Non-pigmented ciliary epithelial cell (primary cell): ENCODE data around the gene NFIC.
A peak's percentile ranks its signal among the peaks of the same experiment; 100 is the strongest.
"Not testable (repeated sequence)": the region's sequence is repeated elsewhere in the genome, so short reads cannot be mapped to it uniquely, and the experiment has no call there.

Source experiments
- DNase-seq: peaks from one replicate; pipeline ENCODE4 v3.0.0-alpha.2; 2010; ENCODE audit warnings: low read depth

Gene NFIC

DNA sequence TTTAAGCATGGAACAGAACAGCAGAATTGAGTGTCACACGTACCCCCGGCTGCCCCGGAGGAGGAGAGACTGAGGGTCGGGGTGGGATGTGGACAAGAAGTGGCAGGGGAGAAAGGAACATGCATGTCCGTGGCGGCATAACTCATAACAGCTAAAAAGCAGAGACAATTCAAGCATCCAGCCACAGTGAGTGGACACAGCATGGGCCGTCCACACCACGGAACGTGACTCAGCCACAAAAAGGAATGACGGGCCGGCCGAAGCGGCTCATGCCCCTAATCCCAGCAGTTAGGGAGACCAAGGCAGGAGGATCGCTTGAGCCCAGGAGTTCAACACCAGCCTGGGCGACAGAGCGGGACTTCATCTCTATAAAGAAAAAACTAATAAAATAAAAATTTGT lies 126.5 kb downstream of the NFIC start:
- no peak for DNase-seq

DNA sequence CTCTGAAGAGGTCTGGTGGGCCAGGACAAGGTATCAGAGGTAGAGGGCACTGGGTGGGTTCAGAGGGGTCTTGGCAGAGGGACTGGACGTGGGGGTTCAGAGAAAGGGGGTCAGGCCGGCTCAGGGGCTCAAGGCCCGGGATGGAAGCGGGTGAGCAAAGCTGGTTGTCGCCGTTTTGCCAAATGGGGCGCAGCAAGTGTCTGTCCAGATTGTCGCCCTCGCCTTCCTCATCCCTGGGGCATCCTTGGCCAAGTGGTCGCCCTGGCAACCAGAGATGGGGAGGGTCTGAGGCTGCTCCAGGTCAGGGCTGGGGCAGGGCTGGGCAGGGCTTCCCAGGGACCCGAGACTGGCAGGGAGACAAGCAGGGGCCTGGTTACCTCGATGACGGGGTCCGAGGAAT lies 127.3 kb downstream of the NFIC start:
- no peak for DNase-seq

- no peak for DNase-seq
Observed at GRCh38 chr19:3494051-3494450, 127.7 kb downstream of the NFIC start.

- DNase-seq: no peak
Observed at GRCh38 chr19:3494559-3494958, 128.2 kb downstream of the NFIC start.

DNA sequence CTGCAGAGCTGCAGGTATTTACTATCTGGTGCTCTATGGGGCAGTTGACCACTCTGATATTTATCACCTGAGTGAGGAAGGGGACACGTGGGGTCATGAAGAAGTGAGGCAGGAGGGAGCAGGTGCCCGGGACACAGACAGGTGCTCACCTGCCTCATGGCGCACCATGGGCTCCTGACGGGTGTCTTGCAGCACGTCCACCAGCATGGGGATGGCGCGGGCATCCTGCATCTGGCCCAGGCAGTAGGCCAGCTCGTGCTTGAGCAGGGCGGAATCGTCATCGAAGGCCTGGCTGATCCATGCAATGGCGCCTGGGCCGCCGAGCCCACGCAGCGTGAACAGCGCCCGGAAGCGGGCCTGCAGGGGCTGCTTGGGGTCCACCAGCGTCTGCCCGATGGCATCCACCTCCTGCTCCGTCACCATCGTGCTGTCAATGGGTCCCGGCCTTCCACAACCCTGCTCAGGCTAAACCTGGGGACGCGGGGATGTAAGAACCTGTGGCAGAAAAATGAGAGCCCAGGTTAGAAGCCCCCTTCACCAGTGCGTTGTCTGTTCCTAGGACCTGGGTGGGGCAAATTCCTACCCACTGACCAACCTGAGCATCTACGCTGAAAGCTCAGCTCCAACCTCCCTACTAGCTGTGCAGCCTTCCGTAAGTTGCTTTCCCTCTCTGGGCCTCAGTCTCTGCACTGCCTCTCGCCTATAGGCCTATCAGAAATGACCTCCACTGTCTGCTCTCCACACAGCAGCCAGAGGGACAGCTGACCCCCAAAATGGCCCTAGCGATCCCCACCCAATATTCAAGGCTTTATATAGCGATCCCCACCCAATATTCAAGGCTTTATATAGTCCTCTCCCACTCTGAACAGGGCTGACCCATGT lies 130.2 kb downstream of the NFIC start:
- DNase-seq: no peak

DNA sequence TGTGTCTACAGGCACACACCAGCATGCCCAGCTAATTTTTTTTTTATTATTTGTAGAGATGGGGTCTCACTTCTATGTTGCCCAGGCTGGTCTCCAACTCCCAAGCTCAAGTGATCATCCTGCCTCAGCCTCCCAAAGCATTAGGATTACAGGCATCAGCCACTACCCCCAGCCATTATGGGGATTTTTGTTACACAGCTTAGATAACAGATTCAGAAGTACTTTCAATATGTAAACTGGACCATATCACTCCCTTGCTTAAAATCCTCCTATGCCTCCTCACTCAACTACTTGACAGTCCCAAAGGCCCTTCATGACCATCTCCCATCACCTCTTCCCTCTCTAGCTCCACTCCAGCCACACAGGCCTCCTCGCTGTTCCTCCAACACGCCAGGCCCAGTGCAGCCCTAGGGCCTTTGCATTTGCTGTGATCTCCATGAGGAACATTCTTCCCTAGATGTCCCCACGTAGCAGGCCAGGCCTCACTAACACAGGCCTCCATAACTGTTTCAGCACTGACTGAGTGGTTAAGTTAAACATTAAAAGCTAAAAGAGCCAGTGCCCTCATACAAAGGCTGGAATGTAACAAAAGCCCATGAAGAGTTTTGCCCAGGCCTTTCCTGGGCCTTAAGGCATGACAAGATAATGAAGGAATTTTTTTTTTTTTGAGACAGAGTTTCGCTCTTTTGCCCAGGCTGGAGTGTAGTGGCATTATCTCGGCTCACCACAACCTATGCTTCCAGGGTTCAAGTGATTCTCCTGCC lies 131.6 kb downstream of the NFIC start:
- no peak for DNase-seq

DNA sequence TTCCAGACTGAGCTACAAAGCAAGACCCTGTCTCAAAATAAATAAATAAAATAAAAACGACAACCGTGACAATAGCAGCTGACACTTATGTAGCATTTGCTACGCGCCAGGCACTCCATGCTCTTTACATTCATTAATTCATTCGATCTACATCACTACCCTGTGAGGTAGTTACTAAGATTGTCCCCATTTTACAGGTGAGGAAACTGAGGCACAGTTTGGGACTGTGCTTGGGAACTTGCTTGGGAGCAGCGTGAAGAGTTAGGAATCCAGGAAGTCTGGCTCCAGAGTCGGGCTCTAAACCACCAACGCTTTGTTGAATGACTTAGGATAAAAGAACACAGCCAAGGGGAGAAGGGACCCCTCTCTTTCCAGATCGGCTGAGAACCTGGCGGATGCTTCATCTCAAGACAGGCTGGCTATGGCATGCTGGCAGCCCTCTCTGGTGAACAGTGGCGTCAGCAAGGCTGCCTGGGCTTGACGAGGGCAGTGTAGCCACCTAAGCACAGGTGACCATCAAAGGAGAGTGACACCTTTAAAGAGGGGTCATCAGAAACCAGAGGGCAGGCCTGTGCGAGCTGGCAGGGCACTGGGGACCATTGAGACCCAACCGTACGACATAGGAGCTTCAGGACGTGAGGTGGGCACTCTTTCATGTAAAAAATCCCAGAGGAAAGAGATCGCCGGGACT lies 133.5 kb downstream of the NFIC start:
- DNase-seq: no peak

- DNase-seq: peak; percentile 89
Observed at GRCh38 chr19:3500429-3501101, 134.2 kb downstream of the NFIC start, which contains the start of gene DOHH. DOHH (minus strand) TSS chr19:3500674; CDS start chr19:3496814, 3,860 bp downstream.

- no peak for DNase-seq
Observed at GRCh38 chr19:3501780-3502179, 135.4 kb downstream of the NFIC start.

DNA sequence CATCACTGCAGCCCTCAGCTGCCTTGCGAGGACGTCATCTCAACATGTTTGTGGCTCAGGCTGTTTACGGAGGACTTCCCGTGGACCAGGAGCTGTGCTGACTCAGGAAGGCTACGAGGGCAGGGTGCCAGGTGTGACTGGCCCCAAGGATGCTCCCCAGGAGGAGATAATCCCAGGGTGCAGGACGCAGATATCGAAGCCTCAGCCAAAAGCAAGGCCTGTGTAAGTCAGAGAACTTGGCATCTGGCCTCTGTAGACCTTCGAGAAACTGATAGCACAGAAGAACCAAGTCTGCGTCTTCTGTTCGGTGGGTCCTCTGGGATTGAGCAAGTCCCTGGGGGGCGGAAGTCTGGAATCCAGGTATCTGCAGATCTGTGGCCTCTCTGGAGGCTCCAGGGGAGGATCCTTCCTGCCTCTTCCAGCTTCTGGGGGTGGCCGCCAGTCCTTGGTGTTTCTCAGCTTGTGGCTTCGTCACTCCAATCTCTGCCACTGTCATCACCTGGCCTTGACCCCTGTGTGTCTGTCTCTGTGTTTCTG lies 136.7 kb downstream of the NFIC start:
- no peak for DNase-seq

DNA sequence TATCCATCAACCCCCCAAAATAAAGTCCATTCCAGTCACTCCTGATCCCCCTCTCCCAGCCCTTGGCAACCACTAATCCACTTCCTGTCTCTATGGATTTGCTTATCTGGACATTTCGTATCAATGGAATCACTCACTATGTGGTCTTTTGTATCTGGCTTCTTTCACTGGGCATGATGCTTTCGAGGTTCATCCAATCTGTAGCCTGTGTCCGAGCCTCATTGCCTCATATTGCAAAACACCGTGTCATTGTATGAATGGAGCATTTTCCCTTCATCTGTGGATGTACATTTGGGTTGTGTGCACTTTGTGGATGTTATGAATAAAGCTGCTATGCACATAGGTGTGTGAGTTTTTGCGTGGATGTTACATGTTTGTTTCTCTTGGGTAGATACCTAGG lies 138.4 kb downstream of the NFIC start:
- DNase-seq: no peak

- DNase-seq: peak; percentile 89
Observed at GRCh38 chr19:3505598-3506383, 139.4 kb downstream of the NFIC start, which contains the start of gene FZR1. FZR1 (plus strand) TSS chr19:3506311; CDS start chr19:3522990, 16,679 bp downstream.

DNA sequence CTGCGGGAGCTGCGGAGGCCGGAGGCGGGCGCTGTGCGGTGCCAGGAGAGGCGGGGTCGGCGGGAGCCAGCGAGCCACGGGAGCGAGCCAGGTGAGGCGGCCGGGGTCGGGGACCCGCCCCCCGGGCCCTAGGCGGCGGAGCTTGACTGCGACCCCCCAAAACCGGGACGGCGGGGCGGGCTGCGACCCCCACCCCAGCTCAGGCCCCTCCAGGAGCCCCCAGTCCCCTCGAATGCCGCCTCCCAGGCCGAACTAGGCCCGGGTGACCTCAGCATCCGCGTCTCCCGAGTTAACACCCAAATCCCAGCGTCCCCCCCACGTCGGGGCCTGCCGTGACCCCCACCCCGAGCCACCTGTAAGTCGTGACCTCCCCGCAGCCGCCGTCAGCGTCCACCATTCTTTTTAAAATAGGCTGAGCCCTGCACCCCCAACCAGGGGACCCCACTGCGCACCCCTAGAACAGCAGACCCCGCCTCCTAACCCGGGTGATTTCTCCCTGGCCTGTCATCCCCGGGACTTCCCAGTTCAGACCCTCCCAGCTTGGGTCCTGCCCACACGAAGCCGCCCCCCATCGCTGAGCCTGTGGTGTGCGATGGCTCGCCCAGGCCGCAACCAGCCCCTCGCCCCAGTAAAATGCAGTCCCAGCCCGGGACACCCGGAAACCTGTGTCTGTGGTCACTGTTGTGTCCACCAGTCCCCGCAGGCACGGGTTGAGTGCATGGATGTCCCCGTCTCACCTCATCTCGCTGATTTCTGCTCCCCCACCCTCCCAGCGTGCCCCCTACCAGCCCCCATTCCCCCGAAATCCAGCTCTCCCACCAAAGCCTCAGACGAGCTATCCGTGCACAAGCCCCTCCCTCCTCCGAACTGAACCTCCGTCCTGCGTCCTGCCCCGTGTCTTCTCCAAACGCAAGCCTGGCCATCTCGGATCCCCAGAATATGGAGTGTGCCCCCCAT lies 140.3 kb downstream of the NFIC start:
- DNase-seq: no peak

- no peak for DNase-seq
Observed at GRCh38 chr19:3507371-3508120, 141.2 kb downstream of the NFIC start.

DNA sequence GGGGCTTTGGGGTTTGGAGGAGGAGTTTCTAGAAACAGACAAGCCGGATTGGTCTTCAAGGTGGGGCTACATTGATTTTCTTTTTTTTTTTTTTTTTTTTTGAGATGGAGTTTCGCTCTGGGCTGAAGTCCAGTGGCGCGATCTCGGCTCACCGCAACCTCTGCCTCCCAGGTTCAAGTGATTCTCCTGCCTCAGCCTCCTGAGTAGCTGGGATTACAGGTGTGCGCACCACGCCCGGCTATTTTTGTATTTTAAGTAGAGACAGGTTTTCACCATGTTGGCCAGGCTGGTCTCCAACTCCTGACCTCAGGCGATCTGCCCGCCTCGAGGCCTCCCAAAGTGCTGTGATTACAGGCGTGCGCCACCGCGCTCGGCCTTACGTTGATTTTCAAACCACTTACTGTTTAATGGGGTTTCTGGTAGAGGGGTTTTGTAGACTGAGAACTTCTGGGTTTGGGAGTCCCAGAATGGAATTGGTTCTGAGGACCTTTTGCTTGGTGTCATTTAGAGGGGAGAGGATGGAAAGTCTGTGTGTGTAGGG lies 141.8 kb downstream of the NFIC start:
- DNase-seq: not testable (repeated sequence)

DNA sequence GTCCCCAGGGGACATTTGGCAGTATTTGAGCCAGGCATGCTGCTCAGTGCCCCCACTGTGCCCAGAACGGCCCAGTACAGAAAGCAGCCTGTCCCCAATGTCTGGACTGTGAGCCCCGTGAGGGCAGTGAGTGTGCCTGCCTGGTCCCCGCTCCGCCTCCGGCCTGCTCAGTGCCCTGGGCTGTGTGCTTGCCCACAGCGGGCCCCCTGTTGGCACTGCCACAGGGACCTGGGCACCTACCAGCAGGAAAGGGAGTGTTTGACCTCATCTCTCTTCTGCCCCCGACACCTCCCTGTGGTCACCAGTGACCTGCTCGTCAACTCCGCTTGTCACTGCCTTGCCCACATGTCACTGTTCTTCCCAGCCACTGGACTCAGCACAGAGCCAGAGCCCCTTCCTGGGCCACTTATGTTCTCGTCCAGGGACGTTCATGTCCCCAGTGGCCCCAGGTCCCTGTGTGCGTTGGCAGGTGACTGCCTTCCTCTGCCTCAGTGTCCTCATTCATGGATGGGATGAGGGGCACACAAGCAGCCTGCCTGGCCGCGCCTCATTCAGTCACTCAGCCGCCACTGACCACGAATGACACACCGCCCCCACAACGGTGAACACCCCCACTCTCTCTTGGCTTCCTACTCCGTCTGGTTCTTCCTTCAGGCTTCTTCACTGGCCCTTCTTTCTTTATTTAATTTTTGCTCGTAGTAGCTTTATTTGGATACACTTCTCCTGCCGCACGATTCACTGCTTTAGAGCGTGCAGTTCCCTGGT lies 142.6 kb downstream of the NFIC start:
- no peak for DNase-seq

- peak; percentile 48 for DNase-seq
Observed at GRCh38 chr19:3509566-3509989, 143.2 kb downstream of the NFIC start.

GRCh38 chr19:3510727-3511126 lies 144.3 kb downstream of the NFIC start:
- no peak for DNase-seq
